Mesenchymal stem cell (in vitro differentiated cells and primary cell): ENCODE results near the gene UBE2D1.

ENCODE experiments used
- DNase-seq: peaks from one replicate; pipeline ENCODE4 v3.0.0-alpha.2; 2013
- H2AFZ ChIP-seq: one replicate; pipeline ENCODE4 v1.6.1; 2013; ENCODE audit warnings: low read depth, mild to moderate bottlenecking, control low read depth, inconsistent platforms, low read length, moderate library complexity
- H2AK5ac ChIP-seq: 2 replicates; pipeline ENCODE4 v1.6.1; 2013; ENCODE audit warnings: low read length, moderate library complexity, mild to moderate bottlenecking, inconsistent platforms; ENCODE audit not compliant: severe bottlenecking
- H2BK120ac ChIP-seq: one replicate; pipeline ENCODE4 v1.6.1; 2013; ENCODE audit warnings: low read depth, mild to moderate bottlenecking, inconsistent platforms, low read length, moderate library complexity
- H2BK12ac ChIP-seq, 2 experiments: one replicate each; pipeline ENCODE4 v1.6.1; 2013; ENCODE audit warnings: inconsistent platforms in 2 of 2, low read length in 2 of 2, mild to moderate bottlenecking in 2 of 2, moderate library complexity in 2 of 2, control low read depth in 1 of 2
- H2BK15ac ChIP-seq: one replicate; pipeline ENCODE4 v1.6.1; 2013; ENCODE audit warnings: mild to moderate bottlenecking, low read depth, inconsistent platforms; ENCODE audit not compliant: poor library complexity, severe bottlenecking
- H2BK5ac ChIP-seq: 2 replicates; pipeline ENCODE4 v1.6.1; 2013; ENCODE audit warnings: low read depth, mild to moderate bottlenecking, low read length, control low read depth, inconsistent platforms; ENCODE audit not compliant: poor library complexity, severe bottlenecking
- H3K14ac ChIP-seq, 2 experiments: one replicate each; pipeline ENCODE4 v1.6.1; 2013; ENCODE audit warnings: inconsistent platforms in 2 of 2, low read length in 2 of 2, control low read depth in 1 of 2, mild to moderate bottlenecking in 1 of 2, moderate library complexity in 1 of 2
- H3K18ac ChIP-seq, 2 experiments: one replicate each; pipeline ENCODE4 v1.6.1; 2013; ENCODE audit warnings: inconsistent platforms in 2 of 2, low read length in 2 of 2, control low read depth in 1 of 2, low read depth in 1 of 2, mild to moderate bottlenecking in 1 of 2
- H3K23ac ChIP-seq, 2 experiments: one replicate each; pipeline ENCODE4 v1.6.1; 2013; ENCODE audit warnings: inconsistent platforms in 2 of 2, low read length in 2 of 2, mild to moderate bottlenecking in 2 of 2, moderate library complexity in 2 of 2, control low read depth in 1 of 2
- H3K27ac ChIP-seq: 2 replicates; pipeline ENCODE4 v1.5.1; 2013; ENCODE audit warnings: mild to moderate bottlenecking, moderate library complexity, low read length, control low read depth, inconsistent platforms; ENCODE audit not compliant: poor library complexity, severe bottlenecking
- H3K27me3 ChIP-seq, 2 experiments: 2 replicates each; pipeline versions ENCODE4 v1.6.1 to v1.7.0; 2013; ENCODE audit warnings: low read length in 2 of 2, mild to moderate bottlenecking in 2 of 2, moderate library complexity in 2 of 2, control low read depth in 1 of 2, inconsistent platforms in 1 of 2; ENCODE audit not compliant: control insufficient read depth in 1 of 2, insufficient read depth in 1 of 2
- H3K36me3 ChIP-seq, 2 experiments: 2 replicates each; pipeline versions ENCODE4 v1.6.1 to v1.7.0; 2013; ENCODE audit warnings: low read length in 2 of 2, control low read depth in 1 of 2, inconsistent platforms in 1 of 2, low read depth in 1 of 2, mild to moderate bottlenecking in 1 of 2; ENCODE audit not compliant: insufficient read depth in 2 of 2, control insufficient read depth in 1 of 2
- H3K4ac ChIP-seq, 2 experiments: one replicate each; pipeline ENCODE4 v1.6.1; 2013; ENCODE audit warnings: inconsistent platforms in 2 of 2, low read length in 2 of 2, mild to moderate bottlenecking in 2 of 2, moderate library complexity in 2 of 2, control low read depth in 1 of 2, low read depth in 1 of 2
- H3K4me1 ChIP-seq: 2 replicates; pipeline ENCODE4 v1.6.1; 2013; ENCODE audit warnings: low read depth, low read length, control low read depth; ENCODE audit not compliant: control insufficient read depth, insufficient read depth
- H3K4me2 ChIP-seq: 2 replicates; pipeline ENCODE4 v1.6.1; 2013; ENCODE audit warnings: low read length, mild to moderate bottlenecking, inconsistent platforms; ENCODE audit not compliant: poor library complexity, severe bottlenecking
- H3K4me3 ChIP-seq, 2 experiments: 2 replicates each; pipeline versions ENCODE4 v1.5.1 to v1.7.0; 2013; ENCODE audit warnings: low read length in 2 of 2, mild to moderate bottlenecking in 2 of 2, control low read depth in 1 of 2, low read depth in 1 of 2; ENCODE audit not compliant: insufficient read depth in 1 of 2
- H3K79me1 ChIP-seq: replicated peaks from 2 replicates; pipeline ENCODE4 v1.6.1; 2013; ENCODE audit warnings: mild to moderate bottlenecking, control low read depth, low read length, inconsistent platforms; ENCODE audit not compliant: poor library complexity, severe bottlenecking
- H3K9ac ChIP-seq: 2 replicates; pipeline ENCODE4 v1.7.0; 2013; ENCODE audit warnings: mild to moderate bottlenecking, low read length, moderate library complexity
- H3K9me3 ChIP-seq: 2 replicates; pipeline ENCODE4 v1.7.0; 2013; ENCODE audit warnings: mild to moderate bottlenecking, low read length; ENCODE audit not compliant: control insufficient read depth
- H4K8ac ChIP-seq: one replicate; pipeline ENCODE4 v1.6.1; 2013; ENCODE audit warnings: inconsistent platforms, mild to moderate bottlenecking, low read length, moderate library complexity
- H4K91ac ChIP-seq: one replicate; pipeline ENCODE4 v1.6.1; 2013; ENCODE audit warnings: mild to moderate bottlenecking, low read length, inconsistent platforms
- WGBS: methylation state at CpG from one replicate; pipeline ENCODE4 v1.1.7; 2013; ENCODE audit warnings: mixed read lengths; 5-methylcytosine and 5-hydroxymethylcytosine counted together

The UBE2D1 gene

GRCh38 chr10:58300676-58301075, 34.1 kb upstream of the UBE2D1 start:
- Histone ChIP-seq H3K23ac (no peak overlapping the region), H3K27ac (no peak overlapping the region), H3K79me1 (no peaks in the 10 kb centered on the region), H2AFZ (no peak overlapping the region), H2BK5ac (no peak overlapping the region), H3K18ac (no peak overlapping the region), H3K9ac (no peak overlapping the region), H2BK120ac (no peak overlapping the region), H3K4me2 (no peak overlapping the region), H3K4ac (no peak overlapping the region), H2AK5ac (no peak overlapping the region), H4K8ac (no peak overlapping the region), H2BK12ac (no peak overlapping the region), H3K27me3 (peaks cover 0 to 13% of the 10 kb centered on the region in 2 experiments), H3K14ac (no peak overlapping the region), H3K4me1 (no peaks in the 10 kb centered on the region), H3K4me3 (no peak overlapping the region), H4K91ac (no peak overlapping the region), H2BK15ac (no peak overlapping the region), H3K9me3 (no peaks in the 10 kb centered on the region), H3K36me3 (no peaks in the 10 kb centered on the region)
- DNase-seq: no peak

GRCh38 chr10:58302254-58302653, 32.6 kb upstream of the UBE2D1 start:
- WGBS: no CpG with 5 or more reads among the region's 2 CpGs
- no peak overlapping the region for H2BK15ac ChIP-seq
- H3K79me1 ChIP-seq: no peaks in the 10 kb centered on the region
- no peak for DNase-seq
- H3K4ac ChIP-seq: no peak overlapping the region
- H3K9ac ChIP-seq: no peak overlapping the region
- H3K27me3 ChIP-seq: peaks cover 0 to 13% of the 10 kb centered on the region in 2 experiments
- no peak overlapping the region for H2BK12ac ChIP-seq
- no peak overlapping the region for H2AFZ ChIP-seq
- no peak overlapping the region for H3K27ac ChIP-seq
- H3K18ac ChIP-seq: no peak overlapping the region
- no peaks in the 10 kb centered on the region for H3K9me3 ChIP-seq
- H3K23ac ChIP-seq: no peak overlapping the region
- H4K8ac ChIP-seq: no peak overlapping the region
- no peaks in the 10 kb centered on the region for H3K36me3 ChIP-seq
- H3K4me1 ChIP-seq: no peaks in the 10 kb centered on the region
- no peak overlapping the region for H2BK5ac ChIP-seq
- H2BK120ac ChIP-seq: no peak overlapping the region
- no peak overlapping the region for H3K14ac ChIP-seq
- no peak overlapping the region for H4K91ac ChIP-seq
- no peak overlapping the region for H3K4me2 ChIP-seq
- H3K4me3 ChIP-seq: no peak overlapping the region
- no peak overlapping the region for H2AK5ac ChIP-seq

DNA sequence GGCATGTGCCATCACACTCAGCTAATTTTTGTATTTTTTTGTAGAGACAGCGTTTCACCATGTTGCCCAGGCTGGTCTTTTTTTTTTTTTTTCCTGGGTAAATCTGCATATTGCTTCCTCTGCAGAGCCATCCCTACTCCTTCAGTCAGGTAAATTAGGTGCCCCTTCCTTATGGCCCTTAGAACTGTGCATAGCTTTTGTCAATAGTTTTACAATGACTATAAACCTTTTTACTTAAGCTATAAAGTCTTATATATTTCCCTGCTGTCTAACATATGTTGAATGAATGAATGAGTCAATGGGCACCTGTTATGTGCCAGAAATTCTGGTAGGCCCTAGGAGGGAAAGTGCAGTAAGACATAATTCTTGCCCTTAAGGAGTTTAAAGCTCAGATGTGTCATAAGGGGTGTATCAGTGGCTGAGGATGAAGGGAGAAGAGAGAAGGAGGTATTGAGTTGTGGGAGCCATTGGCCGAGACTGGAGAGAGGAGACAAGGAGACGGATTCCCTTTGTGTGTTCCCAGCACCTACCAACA, 30.6 kb upstream of the UBE2D1 start:
- no peak overlapping the region for H3K4me3 ChIP-seq
- H3K4me2 ChIP-seq: no peak overlapping the region
- H2BK12ac ChIP-seq: no peak overlapping the region
- no peak for DNase-seq
- H2BK5ac ChIP-seq: no peak overlapping the region
- no peak overlapping the region for H2AK5ac ChIP-seq
- no peak overlapping the region for H3K4ac ChIP-seq
- H3K14ac ChIP-seq: no peak overlapping the region
- no peak overlapping the region for H4K8ac ChIP-seq
- 67% methylated on average over 2 of the region's 3 CpGs for WGBS
- H3K79me1 ChIP-seq: no peaks in the 10 kb centered on the region
- no peak overlapping the region for H2AFZ ChIP-seq
- no peak overlapping the region for H2BK120ac ChIP-seq
- H3K9ac ChIP-seq: no peak overlapping the region
- no peak overlapping the region for H3K27ac ChIP-seq
- H3K36me3 ChIP-seq: no peaks in the 10 kb centered on the region
- H4K91ac ChIP-seq: no peak overlapping the region
- no peak overlapping the region for H3K23ac ChIP-seq
- no peak overlapping the region for H3K18ac ChIP-seq
- H3K27me3 ChIP-seq: peaks cover 0 to 13% of the 10 kb centered on the region in 2 experiments
- no peaks in the 10 kb centered on the region for H3K4me1 ChIP-seq
- H2BK15ac ChIP-seq: no peak overlapping the region
- H3K9me3 ChIP-seq: no peaks in the 10 kb centered on the region

- Histone ChIP-seq H2BK5ac (no peak overlapping the region), H2BK12ac (no peak overlapping the region), H3K4me1 (no peaks in the 10 kb centered on the region), H3K79me1 (no peaks in the 10 kb centered on the region), H3K18ac (no peak overlapping the region), H3K27me3 (peaks cover 0 to 17% of the 10 kb centered on the region in 2 experiments), H3K23ac (no peak overlapping the region), H2AK5ac (no peak overlapping the region), H3K4me2 (no peak overlapping the region), H4K8ac (no peak overlapping the region), H3K9me3 (no peaks in the 10 kb centered on the region), H3K14ac (no peak overlapping the region), H2BK120ac (no peak overlapping the region), H4K91ac (no peak overlapping the region), H3K4ac (no peak overlapping the region), H3K4me3 (no peak overlapping the region), H3K36me3 (no peaks in the 10 kb centered on the region), H2BK15ac (no peak overlapping the region), H3K9ac (no peak overlapping the region), H3K27ac (no peak overlapping the region), H2AFZ (no peak overlapping the region)
- 65% methylated on average over 3 of the region's 4 CpGs for WGBS
- DNase-seq: no peak
Observed at GRCh38 chr10:58305821-58306220, 29.0 kb upstream of the UBE2D1 start.
